SIG-M5 treated with dmso at 0.1 percent for 504 hours (cell line): Measurements from ENCODE around the gene SHCBP1L.

Source experiments
- DNase-seq: peaks from one replicate; lab custom pipeline; 2025; ENCODE audit not compliant: unreplicated experiment; lab: John Stamatoyannopoulos, UW

SHCBP1L gene

GRCh38 chr1:182897696-182898095 lies 55.3 kb downstream of the SHCBP1L start:
- DNase-seq: no peak

DNA sequence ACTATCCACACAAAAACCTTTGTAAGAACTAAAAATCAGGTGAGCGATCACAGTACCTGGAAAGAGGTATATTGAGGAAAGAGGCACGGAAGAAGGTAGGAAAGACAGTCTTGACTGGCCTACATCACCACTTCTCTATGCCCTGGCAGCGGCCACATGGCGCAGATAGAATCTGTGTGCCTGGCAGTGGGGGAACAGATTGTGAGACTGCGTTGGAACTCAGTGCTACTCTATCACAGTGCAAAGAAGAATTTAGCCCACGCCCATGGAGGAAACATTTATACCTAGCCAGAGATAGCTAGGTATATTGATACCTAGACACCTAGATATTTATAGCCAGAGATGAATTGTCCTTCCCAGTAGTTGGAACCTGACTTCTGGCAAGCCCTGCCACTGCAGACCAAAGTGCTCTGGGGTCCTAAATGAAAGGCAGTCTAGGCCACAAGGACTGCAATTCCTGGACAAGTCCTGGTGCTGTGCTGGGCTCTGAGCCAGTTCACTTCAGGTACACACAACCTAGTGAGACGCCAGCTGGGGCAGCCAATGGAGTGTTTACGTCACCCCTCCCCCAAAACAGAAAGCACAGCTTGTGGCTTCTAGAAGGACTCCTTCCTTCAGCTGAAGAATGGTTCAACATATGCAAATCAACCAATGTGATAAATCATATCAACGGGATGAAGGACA lies 61.9 kb downstream of the SHCBP1L start:
- no peak for DNase-seq

- DNase-seq: peak; percentile 75
Measured at GRCh38 chr1:182889997-182890396, 63.0 kb downstream of the SHCBP1L start.

DNA sequence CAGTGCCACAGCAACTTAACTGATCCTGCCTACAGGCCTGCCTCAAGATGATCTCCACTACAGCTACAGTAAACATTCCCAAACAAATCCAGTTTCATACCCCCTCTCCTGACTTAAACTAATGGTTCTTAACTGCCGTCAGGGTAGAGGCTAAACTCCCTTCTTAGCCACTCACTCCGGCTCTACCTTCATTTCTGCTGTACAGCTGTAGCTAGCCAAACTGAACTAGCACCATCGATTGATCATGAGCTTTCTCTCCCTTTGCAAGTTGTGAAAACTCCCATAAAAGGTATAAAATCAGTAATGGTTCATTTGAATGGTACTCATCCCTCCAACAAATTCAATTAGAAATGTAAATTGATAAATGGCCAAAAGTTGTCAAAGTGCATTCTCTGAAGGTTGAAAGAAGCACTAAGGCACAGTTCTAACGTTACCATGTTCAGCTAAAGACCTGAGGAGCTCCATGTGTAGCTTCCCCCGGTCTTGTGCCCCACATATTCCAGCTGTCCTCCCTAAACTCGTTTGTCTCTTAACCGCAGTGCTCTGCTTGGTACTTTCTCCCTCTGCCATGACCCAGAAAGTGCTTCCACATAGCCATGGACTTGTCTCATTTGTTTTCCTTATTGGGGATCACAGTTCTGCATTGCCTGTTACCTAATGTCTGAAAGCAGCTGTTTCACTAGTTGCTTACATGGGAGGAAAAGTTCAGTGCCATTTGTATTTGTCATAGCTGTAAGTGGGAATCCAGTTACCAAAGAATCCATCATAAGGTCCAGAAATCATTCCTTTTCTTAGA lies 64.0 kb downstream of the SHCBP1L start:
- DNase-seq: peak; percentile 11

GRCh38 chr1:182886985-182887384 lies 66.0 kb downstream of the SHCBP1L start:
- no peak for DNase-seq

- DNase-seq: no peak
Measured at GRCh38 chr1:182885591-182885990, 67.4 kb downstream of the SHCBP1L start.

- peak; percentile 11 for DNase-seq
Measured at GRCh38 chr1:182884872-182885271, 68.1 kb downstream of the SHCBP1L start.

DNA sequence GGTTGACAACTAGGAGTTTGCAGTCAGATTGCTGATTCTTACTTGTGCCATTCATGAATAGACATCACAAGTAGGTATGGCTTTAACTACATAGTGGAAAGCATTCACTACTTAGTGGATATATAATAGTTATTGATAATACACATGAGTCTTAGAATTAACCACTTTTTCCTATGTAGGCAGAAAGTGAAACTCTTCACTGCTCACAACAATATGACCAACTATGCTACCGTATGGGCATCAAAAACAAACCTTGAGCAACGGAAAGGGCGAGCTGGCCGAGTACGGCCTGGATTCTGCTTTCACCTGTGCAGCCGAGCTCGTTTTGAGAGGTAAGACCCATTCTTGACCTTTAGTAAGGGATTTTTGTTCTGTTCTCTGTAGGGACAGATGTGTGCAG lies 75.1 kb downstream of the SHCBP1L start:
- no peak for DNase-seq

- DNase-seq: no peak
Measured at GRCh38 chr1:182877331-182877730, 75.6 kb downstream of the SHCBP1L start.

DNA sequence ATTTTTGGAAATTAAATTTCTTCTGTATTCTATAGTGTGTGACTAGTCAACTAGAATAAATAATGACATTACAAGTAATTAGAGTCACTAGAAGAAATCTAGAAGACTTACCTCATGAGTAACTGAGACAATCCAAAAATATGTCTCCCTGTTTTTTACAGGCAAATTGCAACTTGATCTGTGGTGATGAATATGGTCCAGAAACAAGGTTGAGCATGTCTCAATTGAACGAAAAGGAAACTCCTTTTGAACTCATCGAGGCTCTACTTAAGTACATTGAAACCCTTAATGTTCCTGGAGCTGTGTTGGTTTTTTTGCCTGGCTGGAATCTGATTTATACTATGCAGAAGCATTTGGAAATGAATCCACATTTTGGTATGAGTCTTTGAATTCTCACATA lies 77.1 kb downstream of the SHCBP1L start:
- no peak for DNase-seq

GRCh38 chr1:182872881-182873280 lies 80.1 kb downstream of the SHCBP1L start:
- no peak for DNase-seq

DNA sequence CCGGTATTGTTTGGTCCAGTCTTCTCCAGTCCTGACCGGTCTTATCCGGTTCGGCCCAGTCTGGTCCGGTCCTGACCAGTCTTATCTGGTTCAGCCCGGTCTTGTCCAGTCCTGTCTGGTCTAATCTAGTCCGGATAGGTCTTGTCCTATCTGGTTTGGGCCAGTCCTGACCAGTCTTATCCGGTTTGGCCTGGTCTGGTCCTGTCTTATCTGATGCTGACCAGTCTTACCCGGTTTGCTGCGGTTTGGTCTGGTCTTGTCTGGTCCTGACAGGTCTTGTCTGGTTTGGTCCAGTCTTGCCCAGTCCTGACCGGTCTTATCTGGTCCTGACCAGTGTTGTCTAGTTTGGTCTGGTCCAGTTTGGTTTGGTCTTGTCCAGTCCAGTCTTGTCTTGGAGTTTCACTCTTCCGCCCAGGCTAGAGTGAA lies 83.7 kb downstream of the SHCBP1L start:
- no peak for DNase-seq

DNA sequence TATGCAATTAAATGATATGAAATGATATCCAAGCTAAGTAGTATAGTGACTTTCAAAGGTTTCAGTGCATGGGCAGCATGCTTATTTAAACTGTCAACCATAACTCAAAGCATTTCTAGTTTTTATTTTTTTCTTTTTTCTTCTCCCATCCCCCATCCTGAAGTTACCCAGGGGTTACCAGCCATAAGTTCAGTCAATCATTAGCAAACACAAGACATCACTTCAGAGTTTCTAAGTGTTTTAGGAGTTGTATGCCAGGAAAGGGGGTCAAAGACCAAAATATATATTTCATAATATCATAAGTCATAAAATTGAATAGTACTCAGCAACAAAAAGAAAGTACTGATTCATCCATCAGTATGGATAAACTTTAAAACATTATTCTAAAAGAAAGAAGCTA lies 85.1 kb downstream of the SHCBP1L start:
- DNase-seq: no peak

GRCh38 chr1:182863940-182864339 lies 89.0 kb downstream of the SHCBP1L start:
- DNase-seq: no peak

DNA sequence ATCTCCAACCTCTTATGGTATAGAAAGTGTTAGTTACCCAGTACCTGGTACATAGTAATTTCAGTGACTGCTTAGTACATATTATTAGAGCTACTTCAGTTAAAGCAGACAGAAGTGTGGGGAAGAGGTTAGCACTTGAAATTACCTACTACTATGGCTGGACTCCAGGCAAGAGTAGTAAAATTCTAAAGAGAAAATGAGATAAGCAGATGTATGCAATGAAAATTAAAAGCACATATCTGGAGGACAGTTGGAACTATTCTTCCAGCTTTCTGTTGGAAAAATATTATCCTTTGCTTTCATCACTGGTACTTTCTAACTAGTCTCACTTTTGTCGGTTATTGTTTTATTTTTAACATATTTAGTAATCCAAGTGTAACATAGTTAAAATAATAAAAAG lies 90.1 kb downstream of the SHCBP1L start:
- DNase-seq: no peak

DNA sequence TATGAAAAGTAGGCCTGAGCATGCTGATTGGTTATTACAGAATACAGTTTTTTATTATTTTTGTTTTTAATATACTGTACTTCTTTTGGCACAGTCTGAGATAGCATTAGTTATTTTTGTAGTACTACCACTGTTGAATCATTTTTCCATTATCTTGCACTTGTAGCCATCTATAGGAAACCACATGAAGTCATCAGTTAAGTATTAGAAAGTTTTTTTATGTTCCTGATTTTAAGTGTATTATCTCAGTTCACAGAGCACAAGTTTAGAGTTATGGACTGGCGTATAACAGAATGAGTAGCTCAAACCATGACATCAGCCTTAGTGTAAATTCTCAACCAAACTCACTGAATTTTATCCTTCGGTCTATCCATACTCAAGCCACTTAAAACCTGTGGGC lies 91.0 kb downstream of the SHCBP1L start:
- no peak for DNase-seq

- no peak for DNase-seq
Measured at GRCh38 chr1:182860658-182861057, 92.3 kb downstream of the SHCBP1L start.

- no peak for DNase-seq
Measured at GRCh38 chr1:182857212-182857611, 95.8 kb downstream of the SHCBP1L start.

- no peak for DNase-seq
Measured at GRCh38 chr1:182855911-182856310, 97.1 kb downstream of the SHCBP1L start.

- DNase-seq: no peak
Measured at GRCh38 chr1:182851825-182852224, 101.1 kb downstream of the SHCBP1L start.

- no peak for DNase-seq
Measured at GRCh38 chr1:182850319-182850718, 102.6 kb downstream of the SHCBP1L start.
